Measurements from ENCODE around the gene PKNOX2.

Gene PKNOX2

DNA sequence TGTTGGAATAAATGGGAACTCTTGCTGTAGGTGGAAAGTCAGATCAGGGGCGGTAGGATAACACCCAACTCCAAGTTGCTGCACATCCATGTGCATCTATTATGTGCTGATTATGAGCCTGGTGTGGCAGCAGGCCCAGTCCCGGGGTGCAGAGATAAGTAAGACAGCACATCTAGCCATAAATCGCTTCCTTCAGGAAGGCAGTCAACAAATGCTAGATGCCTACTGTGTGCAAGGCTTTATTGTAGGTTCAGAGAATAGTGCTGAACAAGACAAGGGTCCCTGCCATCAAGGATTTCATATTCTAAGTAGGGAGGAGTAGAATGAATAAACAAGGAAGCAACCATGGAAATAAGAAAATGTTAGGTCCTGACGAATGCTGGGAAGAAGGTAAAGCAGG lies 110.2 kb downstream of the PKNOX2 start:
- H3K4me2 ChIP-seq: no peak overlapping the region
- H3K79me2 ChIP-seq (ENCODE audit: insufficient read depth, low read depth): no peaks in the 10 kb centered on the region
- no peak overlapping the region for H3K27ac ChIP-seq
- H3K36me3 ChIP-seq (ENCODE audit: insufficient read depth): no peaks in the 10 kb centered on the region
- H3K4me3 ChIP-seq (IDR thresholded peaks at IDR 0.05; ENCODE audit: insufficient read depth, low read depth, low read length): no peak overlapping the region
- H3K4me1 ChIP-seq (ENCODE audit: low read depth, poor library complexity, severe bottlenecking): no peaks in the 10 kb centered on the region
- no peaks in the 10 kb centered on the region for H3K27me3 ChIP-seq (ENCODE audit: insufficient read depth, low read depth)
- H2AFZ ChIP-seq (ENCODE audit: low read depth): no peak overlapping the region
- no peaks in the 10 kb centered on the region for H4K20me1 ChIP-seq (ENCODE audit: insufficient read depth)
- no peak overlapping the region for H3K9ac ChIP-seq
- TF ChIP-seq, protein P1, sequence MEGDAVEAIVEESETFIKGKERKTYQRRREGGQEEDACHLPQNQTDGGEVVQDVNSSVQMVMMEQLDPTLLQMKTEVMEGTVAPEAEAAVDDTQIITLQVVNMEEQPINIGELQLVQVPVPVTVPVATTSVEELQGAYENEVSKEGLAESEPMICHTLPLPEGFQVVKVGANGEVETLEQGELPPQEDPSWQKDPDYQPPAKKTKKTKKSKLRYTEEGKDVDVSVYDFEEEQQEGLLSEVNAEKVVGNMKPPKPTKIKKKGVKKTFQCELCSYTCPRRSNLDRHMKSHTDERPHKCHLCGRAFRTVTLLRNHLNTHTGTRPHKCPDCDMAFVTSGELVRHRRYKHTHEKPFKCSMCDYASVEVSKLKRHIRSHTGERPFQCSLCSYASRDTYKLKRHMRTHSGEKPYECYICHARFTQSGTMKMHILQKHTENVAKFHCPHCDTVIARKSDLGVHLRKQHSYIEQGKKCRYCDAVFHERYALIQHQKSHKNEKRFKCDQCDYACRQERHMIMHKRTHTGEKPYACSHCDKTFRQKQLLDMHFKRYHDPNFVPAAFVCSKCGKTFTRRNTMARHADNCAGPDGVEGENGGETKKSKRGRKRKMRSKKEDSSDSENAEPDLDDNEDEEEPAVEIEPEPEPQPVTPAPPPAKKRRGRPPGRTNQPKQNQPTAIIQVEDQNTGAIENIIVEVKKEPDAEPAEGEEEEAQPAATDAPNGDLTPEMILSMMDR (conservative IDR thresholded peaks at IDR 0.05; ENCODE audit: low read depth, low read length): no peak

DNA sequence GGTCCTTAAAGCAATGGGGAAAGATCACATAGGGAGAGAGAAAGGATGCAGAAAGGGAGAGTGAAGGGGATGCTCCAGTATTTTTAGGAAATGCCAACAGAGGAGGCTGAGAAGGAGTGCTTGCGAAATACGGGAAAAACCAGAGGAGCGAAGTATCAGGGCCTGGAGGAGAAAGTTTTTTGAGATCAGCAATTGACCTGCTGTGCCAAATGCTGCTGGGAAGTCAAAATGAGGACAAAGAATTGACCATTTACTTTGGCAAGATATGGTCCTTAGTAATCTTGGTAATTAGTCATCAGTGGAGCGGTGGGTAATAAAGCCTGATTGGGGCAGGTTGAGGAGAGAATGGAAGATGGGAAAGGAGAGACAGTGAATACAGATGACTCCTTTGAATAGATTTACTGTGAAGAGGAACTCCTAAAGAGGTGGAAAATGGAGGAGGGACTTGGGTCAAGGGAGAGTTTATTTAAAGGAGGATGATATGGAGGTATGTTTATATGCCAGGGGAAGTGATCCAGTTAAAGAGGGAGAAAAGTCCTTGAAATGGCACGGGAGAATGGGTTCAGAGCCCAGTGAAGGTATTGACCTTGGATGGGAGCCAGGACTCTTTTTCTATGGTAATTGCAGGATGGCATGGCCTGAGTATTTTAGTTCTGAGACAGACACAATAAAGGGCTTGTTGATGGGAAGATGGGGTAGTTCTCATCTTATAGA lies 111.5 kb downstream of the PKNOX2 start:
- H3K9ac ChIP-seq: no peak overlapping the region

DNA sequence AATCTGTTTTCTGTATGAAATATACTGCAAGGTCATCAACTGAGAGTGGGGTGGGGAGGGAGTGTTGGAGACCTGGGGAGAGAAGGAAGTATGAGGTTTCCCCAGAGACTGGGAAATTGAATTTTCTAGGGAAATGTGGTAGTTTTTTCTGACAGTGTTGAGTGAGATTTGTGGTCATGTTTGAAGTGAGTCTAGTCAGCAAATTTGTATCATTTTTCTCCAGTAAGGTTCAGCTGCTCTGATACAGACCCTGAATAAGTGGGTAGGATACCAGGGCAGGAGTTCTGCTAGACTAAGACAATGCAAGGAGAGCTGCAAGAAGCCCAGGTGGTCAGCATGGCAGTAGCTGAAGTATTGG lies 112.0 kb downstream of the PKNOX2 start:
- Histone ChIP-seq H3K4me1 (ENCODE audit: low read depth, poor library complexity, severe bottlenecking) (no peaks in the 10 kb centered on the region), H2AFZ (ENCODE audit: low read depth) (no peak overlapping the region), H4K20me1 (ENCODE audit: insufficient read depth) (no peaks in the 10 kb centered on the region), H3K27me3 (ENCODE audit: insufficient read depth, low read depth) (no peaks in the 10 kb centered on the region), H3K4me2 (no peak overlapping the region), H3K9ac (no peak overlapping the region), H3K36me3 (ENCODE audit: insufficient read depth) (no peaks in the 10 kb centered on the region), H3K27ac (no peak overlapping the region), H3K4me3 (IDR thresholded peaks at IDR 0.05; ENCODE audit: insufficient read depth, low read depth, low read length) (no peak overlapping the region), H3K79me2 (ENCODE audit: insufficient read depth, low read depth) (no peaks in the 10 kb centered on the region)
- TF ChIP-seq, protein P1 (conservative IDR thresholded peaks at IDR 0.05; ENCODE audit: low read depth, low read length): no peak

More for the DNA sequence above, 111.5 kb downstream of the PKNOX2 start:
- Histone ChIP-seq H3K27ac (no peak overlapping the region), H3K79me2 (ENCODE audit: insufficient read depth, low read depth) (no peaks in the 10 kb centered on the region), H3K27me3 (ENCODE audit: insufficient read depth, low read depth) (no peaks in the 10 kb centered on the region), H3K4me3 (IDR thresholded peaks at IDR 0.05; ENCODE audit: insufficient read depth, low read depth, low read length) (no peak overlapping the region), H4K20me1 (ENCODE audit: insufficient read depth) (no peaks in the 10 kb centered on the region), H3K36me3 (ENCODE audit: insufficient read depth) (no peaks in the 10 kb centered on the region), H2AFZ (ENCODE audit: low read depth) (no peak overlapping the region), H3K4me2 (no peak overlapping the region), H3K4me1 (ENCODE audit: low read depth, poor library complexity, severe bottlenecking) (no peaks in the 10 kb centered on the region)
- TF ChIP-seq, protein P1 (conservative IDR thresholded peaks at IDR 0.05; ENCODE audit: low read depth, low read length): no peak

GRCh38 chr11:125279676-125280418 lies 115.3 kb downstream of the PKNOX2 start:
- Histone ChIP-seq H2AFZ (ENCODE audit: low read depth) (no peak overlapping the region), H3K27me3 (ENCODE audit: insufficient read depth, low read depth) (no peaks in the 10 kb centered on the region), H3K4me3 (IDR thresholded peaks at IDR 0.05; ENCODE audit: insufficient read depth, low read depth, low read length) (no peak overlapping the region), H4K20me1 (ENCODE audit: insufficient read depth) (no peaks in the 10 kb centered on the region), H3K27ac (no peak overlapping the region), H3K79me2 (ENCODE audit: insufficient read depth, low read depth) (no peaks in the 10 kb centered on the region), H3K4me1 (ENCODE audit: low read depth, poor library complexity, severe bottlenecking) (no peaks in the 10 kb centered on the region), H3K4me2 (no peak overlapping the region), H3K36me3 (ENCODE audit: insufficient read depth) (no peaks in the 10 kb centered on the region), H3K9ac (no peak overlapping the region)
- TF ChIP-seq, protein P1 (conservative IDR thresholded peaks at IDR 0.05; ENCODE audit: low read depth, low read length): no peak
